ENCODE data around the gene WSB1. TPM values are rescaled to one million over a fixed set of nuclear protein-coding genes. Genes with fewer than 3 reads are reported as not detected.

Gene WSB1
- polyA plus RNA-seq, 2 of the 4 experiments (the other 2 are of a cell fraction) = 46.0 to 111 TPM

DNA sequence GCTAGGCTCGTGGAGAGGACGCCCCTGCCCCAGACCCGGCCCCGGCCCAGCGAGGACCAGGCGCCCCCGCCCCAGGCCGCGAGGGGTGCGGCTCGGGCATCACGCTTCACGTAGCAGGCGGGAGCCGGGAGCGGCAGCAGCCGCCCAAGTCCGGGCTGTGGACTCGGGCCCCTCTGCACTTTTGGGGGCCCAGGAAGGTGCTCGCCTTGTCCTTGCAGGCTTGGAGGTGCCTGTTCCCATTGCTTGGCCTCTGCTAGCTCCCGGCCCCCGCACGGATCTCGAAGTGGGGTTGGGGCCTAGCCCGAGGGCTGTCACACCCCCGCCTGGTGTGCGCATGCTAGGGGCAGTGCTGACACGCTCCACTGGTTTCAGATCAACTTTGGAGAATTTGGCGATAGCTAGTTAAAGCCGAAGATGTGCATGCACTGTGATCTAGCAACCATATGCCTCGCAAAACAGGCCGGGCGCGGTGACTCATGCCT lies 55.7 kb downstream of the WSB1 start:
- Histone ChIP-seq H3K4me3 (no peak overlapping the region; the same call in 2 of the 3 replicates), H3K4me2 (peak overlapping the region; percentile 80), H3K4me1 (peaks cover 28% of the 10 kb centered on the region), H3K9me3 (no peaks in the 10 kb centered on the region), H3K27ac (peak overlapping the region; percentile 78 to 91)
- no peak for TF ChIP-seq RFX5 (IDR thresholded peaks at IDR 0.05)
- TF ChIP-seq FOSL2 (IDR thresholded peaks at IDR 0.05) = no peak
- 0 out of 2 replicates have a peak, but pooled peaks have one; percentile 47 for TF ChIP-seq FOSL2 (CRISPR knock-in tag; IDR thresholded peaks at IDR 0.05)
- TF ChIP-seq KDM1A (IDR thresholded peaks at IDR 0.05; ENCODE audit: low read depth) = no peak
- ChIA-PET POLR2A (interaction anchor here (1.0 to 2.0 kb wide), 3 partner anchors 16 to 55 kb away, joined by 3 to 7 read pairs (median 7); partner anchors contain the start of gene WSB1), CTCF (interaction anchor here (0.6 to 21.9 kb wide), 24 partner anchors 9 to 531 kb away, joined by 3 to 358 read pairs (median 4); no protein-coding TSS in a partner anchor)
- ATAC-seq = no peak
- 96% methylated on average over 24 of the region's 34 CpGs for WGBS (ENCODE audit: missing lambda C conversion rate)
- FAIRE-seq = no peak
- DNase-seq (ENCODE audit: low read depth in 1 of 2, low spot score in 1 of 2) = no peak

DNA sequence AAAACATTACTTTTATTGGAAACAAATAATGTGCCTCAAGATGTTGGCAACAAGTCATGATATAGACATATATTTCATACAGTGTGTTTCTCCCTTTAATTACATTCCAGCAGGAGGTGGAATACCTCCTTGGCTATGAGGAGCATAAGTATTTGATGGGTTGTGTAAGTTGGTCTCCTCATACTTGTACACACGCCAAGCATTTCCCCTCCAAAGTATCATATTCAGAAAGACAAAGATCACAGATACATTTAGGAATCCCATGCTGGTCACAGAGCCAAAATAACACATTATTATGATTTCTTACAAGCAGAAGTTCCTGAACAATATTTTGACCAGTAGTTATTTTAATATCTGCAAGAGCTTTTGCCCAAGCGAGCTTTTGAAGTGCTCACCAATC lies 57.8 kb downstream of the WSB1 start:
- 95% methylated on average over 2 of the region's 2 CpGs for WGBS (ENCODE audit: missing lambda C conversion rate)
- TF ChIP-seq NPAS2 (CRISPR knock-in tag; IDR thresholded peaks at IDR 0.05; ENCODE audit: borderline replicate concordance) = no peak
- TF ChIP-seq, protein P1, sequence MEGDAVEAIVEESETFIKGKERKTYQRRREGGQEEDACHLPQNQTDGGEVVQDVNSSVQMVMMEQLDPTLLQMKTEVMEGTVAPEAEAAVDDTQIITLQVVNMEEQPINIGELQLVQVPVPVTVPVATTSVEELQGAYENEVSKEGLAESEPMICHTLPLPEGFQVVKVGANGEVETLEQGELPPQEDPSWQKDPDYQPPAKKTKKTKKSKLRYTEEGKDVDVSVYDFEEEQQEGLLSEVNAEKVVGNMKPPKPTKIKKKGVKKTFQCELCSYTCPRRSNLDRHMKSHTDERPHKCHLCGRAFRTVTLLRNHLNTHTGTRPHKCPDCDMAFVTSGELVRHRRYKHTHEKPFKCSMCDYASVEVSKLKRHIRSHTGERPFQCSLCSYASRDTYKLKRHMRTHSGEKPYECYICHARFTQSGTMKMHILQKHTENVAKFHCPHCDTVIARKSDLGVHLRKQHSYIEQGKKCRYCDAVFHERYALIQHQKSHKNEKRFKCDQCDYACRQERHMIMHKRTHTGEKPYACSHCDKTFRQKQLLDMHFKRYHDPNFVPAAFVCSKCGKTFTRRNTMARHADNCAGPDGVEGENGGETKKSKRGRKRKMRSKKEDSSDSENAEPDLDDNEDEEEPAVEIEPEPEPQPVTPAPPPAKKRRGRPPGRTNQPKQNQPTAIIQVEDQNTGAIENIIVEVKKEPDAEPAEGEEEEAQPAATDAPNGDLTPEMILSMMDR (IDR thresholded peaks at IDR 0.05) = no peak
- TF ChIP-seq PHF8 (IDR thresholded peaks at IDR 0.05; ENCODE audit: borderline replicate concordance, low read depth) = no peak
- TF ChIP-seq CBX8 (IDR thresholded peaks at IDR 0.05) = no peak
- no peak for TF ChIP-seq SMC3 (IDR thresholded peaks at IDR 0.05)
- TF ChIP-seq FOSL2 (IDR thresholded peaks at IDR 0.05) = no peak
- no peak for TF ChIP-seq FOSL2 (CRISPR knock-in tag; IDR thresholded peaks at IDR 0.05)
- no peak for TF ChIP-seq NR3C1 (IDR thresholded peaks at IDR 0.05)
- TF ChIP-seq, protein P2, sequence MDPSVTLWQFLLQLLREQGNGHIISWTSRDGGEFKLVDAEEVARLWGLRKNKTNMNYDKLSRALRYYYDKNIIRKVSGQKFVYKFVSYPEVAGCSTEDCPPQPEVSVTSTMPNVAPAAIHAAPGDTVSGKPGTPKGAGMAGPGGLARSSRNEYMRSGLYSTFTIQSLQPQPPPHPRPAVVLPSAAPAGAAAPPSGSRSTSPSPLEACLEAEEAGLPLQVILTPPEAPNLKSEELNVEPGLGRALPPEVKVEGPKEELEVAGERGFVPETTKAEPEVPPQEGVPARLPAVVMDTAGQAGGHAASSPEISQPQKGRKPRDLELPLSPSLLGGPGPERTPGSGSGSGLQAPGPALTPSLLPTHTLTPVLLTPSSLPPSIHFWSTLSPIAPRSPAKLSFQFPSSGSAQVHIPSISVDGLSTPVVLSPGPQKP (IDR thresholded peaks at IDR 0.05; ENCODE audit: low read depth, low read length) = no peak
- no peak for TF ChIP-seq GATA3 (IDR thresholded peaks at IDR 0.05; ENCODE audit: borderline replicate concordance)
- no peak for TF ChIP-seq RFX5 (IDR thresholded peaks at IDR 0.05)
- no peak for TF ChIP-seq SREBF2 (IDR thresholded peaks at IDR 0.05)
- TF ChIP-seq RNF2 (IDR thresholded peaks at IDR 0.05; ENCODE audit: borderline replicate concordance, low read depth) = no peak
- TF ChIP-seq, protein P3, sequence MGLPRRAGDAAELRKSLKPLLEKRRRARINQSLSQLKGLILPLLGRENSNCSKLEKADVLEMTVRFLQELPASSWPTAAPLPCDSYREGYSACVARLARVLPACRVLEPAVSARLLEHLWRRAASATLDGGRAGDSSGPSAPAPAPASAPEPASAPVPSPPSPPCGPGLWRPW (IDR thresholded peaks at IDR 0.05) = no peak
- no peak for TF ChIP-seq KDM1A (IDR thresholded peaks at IDR 0.05; ENCODE audit: low read depth)
- no peak for TF ChIP-seq EP300 (IDR thresholded peaks at IDR 0.05)
- no peak for TF ChIP-seq FOXS1 (CRISPR knock-in tag; IDR thresholded peaks at IDR 0.05)
- TF ChIP-seq FOSB (CRISPR knock-in tag; IDR thresholded peaks at IDR 0.05) = no peak
- Histone ChIP-seq H3K4me3 (no peak overlapping the region), H3K27ac (no peak overlapping the region), H3K9me3 (no peaks in the 10 kb centered on the region), H3K4me1 (peaks cover 29% of the 10 kb centered on the region), H3K4me2 (peak overlapping the region; percentile 1; the same call in 2 of the 3 replicates)
- FAIRE-seq (no peak), DNase-seq (ENCODE audit: low read depth in 1 of 2, low spot score in 1 of 2) (no peak), ATAC-seq (no peak)
- POLR2A ChIA-PET = no interaction called here
- CTCF ChIA-PET = interaction anchor here (0.9 to 21.9 kb wide), 8 partner anchors 12 to 247 kb away, joined by 3 to 358 read pairs (median 4); no protein-coding TSS in a partner anchor

DNA sequence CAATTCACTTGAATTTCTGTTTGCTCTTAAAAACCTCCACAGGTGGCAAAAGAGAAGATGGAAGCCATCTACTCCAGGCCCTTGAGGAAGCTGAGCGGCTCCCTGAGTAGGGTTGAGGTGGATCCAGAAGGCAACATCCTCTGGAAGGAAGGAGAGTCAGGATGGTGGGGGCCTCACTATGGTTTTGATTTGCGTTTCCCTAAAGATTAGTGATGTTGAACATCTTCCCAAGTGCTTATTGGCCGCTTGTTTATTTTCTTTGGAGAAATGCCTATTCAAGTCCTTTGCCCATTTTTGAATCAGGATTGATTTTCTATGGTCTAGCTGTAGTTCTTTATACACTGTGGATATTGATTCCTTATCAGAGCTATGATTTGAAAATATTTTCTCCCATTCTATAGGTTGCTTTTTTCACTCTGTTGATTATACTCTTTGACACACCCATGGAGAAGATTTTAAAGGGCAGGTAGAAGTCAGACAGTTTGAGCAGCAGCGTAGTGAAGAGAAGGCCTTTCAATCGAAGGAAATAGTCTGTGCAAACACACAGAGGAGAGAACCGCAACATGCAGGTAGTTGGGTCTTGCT lies 58.6 kb downstream of the WSB1 start:
- Histone ChIP-seq H3K4me1 (peaks cover 29% of the 10 kb centered on the region), H3K4me2 (peak overlapping the region; percentile 88), H3K9me3 (no peaks in the 10 kb centered on the region), H3K4me3 (peak overlapping the region; percentile 59), H3K27ac (peak overlapping the region; percentile 90 to 99)
- ATAC-seq = no peak
- WGBS (ENCODE audit: missing lambda C conversion rate) = 87% methylated on average over 6 of the region's 6 CpGs
- DNase-seq (ENCODE audit: low read depth in 1 of 2, low spot score in 1 of 2) = peak in 1 of 2 experiments; percentile 30
- TF ChIP-seq JUN (IDR thresholded peaks at IDR 0.05) (no peak), HEYL (CRISPR knock-in tag; IDR thresholded peaks at IDR 0.05) (no peak), HOXB5 (CRISPR knock-in tag; IDR thresholded peaks at IDR 0.05) (no peak), EHF (CRISPR knock-in tag; IDR thresholded peaks at IDR 0.05) (no peak), MAZ (IDR thresholded peaks at IDR 0.05; ENCODE audit: borderline replicate concordance, low read depth, low read length) (no peak), CHD2 (IDR thresholded peaks at IDR 0.05; ENCODE audit: low read length, partially characterized antibody) (no peak)
- ChIA-PET CTCF (interaction anchor here (0.7 to 21.9 kb wide), 14 partner anchors 8 to 404 kb away, joined by 3 to 358 read pairs (median 4); partner anchors contain the start of gene KSR1), POLR2A (no interaction called here)
- no peak for FAIRE-seq
